GM23338 (cell line): Measurements from ENCODE around the gene ACOD1. TPM values are rescaled to one million over a fixed set of nuclear protein-coding genes. Genes with fewer than 3 reads are reported as not detected.

ENCODE experiments used
- ATAC-seq: fragments of 200-7000 bp; cut with Tn5 transposase; 3 replicates; pipeline ENCODE4 v1.9.1; 2020
- DNase-seq: peaks from one replicate; pipeline ENCODE4 v3.0.0-alpha.2; 2015; ENCODE audit warnings: low spot score
- H2AFZ ChIP-seq: fragments of 200-600 bp; sonication (generic); 2 replicates; pipeline ENCODE4 v1.8.0; 2016; ENCODE audit warnings: antibody characterized with exemption, mild to moderate bottlenecking, moderate library complexity
- H3F3A ChIP-seq: fragments of 200-600 bp; sonication (generic); replicated peaks from 2 replicates; pipeline ENCODE4 v1.8.0; 2017; ENCODE audit warnings: antibody characterized with exemption, mixed run types, low read depth
- H3K27ac ChIP-seq: fragments of 200-600 bp; sonication (generic); 2 replicates; pipeline ENCODE4 v1.6.1; 2016; ENCODE audit warnings: low read depth
- H3K27me3 ChIP-seq: fragments of 200-600 bp; sonication (generic); 2 replicates; pipeline ENCODE4 v1.8.0; 2016; ENCODE audit warnings: mild to moderate bottlenecking, mixed run types, moderate library complexity; ENCODE audit not compliant: insufficient read depth
- H3K36me3 ChIP-seq: fragments of 200-600 bp; sonication (generic); 2 replicates; pipeline ENCODE4 v1.8.0; 2016; ENCODE audit warnings: mild to moderate bottlenecking; ENCODE audit not compliant: insufficient read depth
- H3K4me1 ChIP-seq: fragments of 200-600 bp; sonication (generic); 2 replicates; pipeline ENCODE4 v1.8.0; 2016; ENCODE audit warnings: mild to moderate bottlenecking, moderate library complexity; ENCODE audit not compliant: insufficient read depth
- H3K4me2 ChIP-seq: fragments of 200-600 bp; sonication (generic); 2 replicates; pipeline ENCODE4 v1.7.1; 2017; ENCODE audit warnings: mixed run types
- H3K4me3 ChIP-seq: fragments of 200-600 bp; sonication (generic); 2 replicates; pipeline ENCODE4 v1.6.1; 2016; ENCODE audit warnings: mixed run types
- H3K79me2 ChIP-seq: fragments of 200-600 bp; sonication (generic); replicated peaks from 2 replicates; pipeline ENCODE4 v1.8.0; 2017; ENCODE audit warnings: mild to moderate bottlenecking; ENCODE audit not compliant: insufficient read depth
- H3K9me2 ChIP-seq: fragments of 200-600 bp; sonication (generic); 2 replicates; pipeline ENCODE4 v1.8.0; 2017; ENCODE audit not compliant: insufficient read depth
- H4K20me1 ChIP-seq: fragments of 200-600 bp; sonication (generic); replicated peaks from 2 replicates; pipeline ENCODE4 v1.8.0; 2017; ENCODE audit warnings: mild to moderate bottlenecking; ENCODE audit not compliant: insufficient read depth
- H3K27ac Mint-ChIP-seq: 2 replicates; pipeline ENCODE4 v1.8.0; 2020; ENCODE audit warnings: inconsistent platforms, mild to moderate bottlenecking, moderate library complexity, mixed read lengths
- H3K27me3 Mint-ChIP-seq: 3 replicates; pipeline ENCODE4 v1.8.0; 2022; ENCODE audit warnings: low read depth, mild to moderate bottlenecking, moderate library complexity, mixed read lengths, inconsistent platforms; ENCODE audit not compliant: insufficient read depth, poor library complexity
- H3K36me3 Mint-ChIP-seq: 3 replicates; pipeline ENCODE4 v1.8.0; 2021; ENCODE audit warnings: low read depth, mild to moderate bottlenecking, inconsistent platforms, moderate library complexity, mixed read lengths
- H3K4me1 Mint-ChIP-seq: 3 replicates; pipeline ENCODE4 v1.8.0; 2020; ENCODE audit warnings: mild to moderate bottlenecking, inconsistent platforms, mixed read lengths
- H3K4me3 Mint-ChIP-seq: 3 replicates; pipeline ENCODE4 v1.8.0; 2021; ENCODE audit warnings: moderate library complexity, mild to moderate bottlenecking, inconsistent platforms, mixed read lengths
- H3K9me3 Mint-ChIP-seq: 3 replicates; pipeline ENCODE4 v1.8.0; 2020; ENCODE audit warnings: moderate library complexity, mild to moderate bottlenecking, inconsistent platforms, mixed read lengths
- STAT1 ChIP-seq: IDR thresholded peaks from one replicate; pipeline ENCODE4 v1.6.1; 2016; ENCODE audit warnings: antibody characterized with exemption; ENCODE audit not compliant: unreplicated experiment
- ZNF114 ChIP-seq: fragments of 250-450 bp; sonication (Bioruptor Pico); IDR thresholded peaks from 2 replicates; pipeline ENCODE4 v1.5.0; 2020; ENCODE audit warnings: mild to moderate bottlenecking, moderate library complexity
- polyA plus RNA-seq: library from polyadenylated mRNA; unstranded; fragments of >200 nt; fragmentation: Nextera tagmentation; extraction: Ambion mirVana; gene quantifications from 2 replicates; pipeline ENCODE4 v1.2.1, GENCODE V29; 2016
- total RNA-seq: library from RNA; depleted of rRNA; stranded (reverse); fragments of >200 nt; shearing (Covaris generic); gene quantifications from 2 replicates; pipeline ENCODE4 v1.2.3, GENCODE V29; 2014
- TF ChIP-seq, protein P1 (sequence below): fragments of 250-450 bp; sonication (Bioruptor Pico); IDR thresholded peaks from 2 replicates; pipeline ENCODE4 v1.5.0; 2020; ENCODE audit warnings: mild to moderate bottlenecking, moderate library complexity
- TF ChIP-seq, protein P2 (sequence below), 2 experiments: fragments of 200-600 bp in 1 of 2; sonication (generic) in 1 of 2; conservative IDR thresholded peaks; 2 replicates each; pipeline versions ENCODE4 v1.5.1 to v1.6.1; 2016 to 2017; ENCODE audit warnings: antibody characterized with exemption in 2 of 2, low read depth in 2 of 2, mild to moderate bottlenecking in 2 of 2, moderate library complexity in 1 of 2

ACOD1 gene
- total and polyA plus RNA-seq, 2 experiments from 2014 or later = not detected

DNA sequence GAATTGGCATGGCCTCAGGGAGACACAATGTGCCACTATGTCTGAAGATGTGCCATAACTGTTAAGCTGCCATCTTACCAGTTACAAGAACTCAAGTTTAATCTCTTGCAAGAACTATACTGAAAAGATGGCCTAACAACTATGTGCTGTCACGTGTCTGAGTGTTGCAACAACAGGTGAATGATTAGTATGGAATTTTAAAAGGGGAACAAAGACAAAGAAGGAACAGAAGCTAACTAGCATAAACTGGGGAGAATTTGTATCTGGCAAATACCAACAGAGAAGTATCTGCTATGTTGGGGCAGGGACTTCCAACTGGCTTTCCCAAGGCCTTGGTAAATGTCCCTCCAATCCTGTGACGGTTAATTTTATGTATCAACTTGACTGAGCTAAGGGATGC, 11.5 kb upstream of the ACOD1 start:
- no peak overlapping the region for H3K27ac ChIP-seq

More for the DNA sequence above, 11.5 kb upstream of the ACOD1 start:
- Histone ChIP-seq H3K9me2 (no peaks in the 10 kb centered on the region), H3K79me2 (no peaks in the 10 kb centered on the region), H3K4me1 (no peaks in the 10 kb centered on the region), H3K27me3 (no peaks in the 10 kb centered on the region), H3K4me3 (no peak overlapping the region), H4K20me1 (no peaks in the 10 kb centered on the region), H3K36me3 (no peaks in the 10 kb centered on the region), H2AFZ (no peak overlapping the region), H3F3A (no peaks in the 10 kb centered on the region), H3K4me2 (no peak overlapping the region)
- Mint-ChIP-seq H3K36me3 (no peaks in the 10 kb centered on the region), H3K27me3 (no peaks in the 10 kb centered on the region), H3K27ac (no peak overlapping the region), H3K9me3 (no peaks in the 10 kb centered on the region; the same call in 2 of the 3 replicates), H3K4me1 (0 out of 3 replicates have a peak, but pooled peaks cover 4% of the 10 kb centered on the region), H3K4me3 (no peak overlapping the region)
- DNase-seq (no peak), ATAC-seq (no peak)
- TF ChIP-seq STAT1 (no peak), ZNF114 (CRISPR knock-in tag) (no peak)
- TF ChIP-seq, protein P1, sequence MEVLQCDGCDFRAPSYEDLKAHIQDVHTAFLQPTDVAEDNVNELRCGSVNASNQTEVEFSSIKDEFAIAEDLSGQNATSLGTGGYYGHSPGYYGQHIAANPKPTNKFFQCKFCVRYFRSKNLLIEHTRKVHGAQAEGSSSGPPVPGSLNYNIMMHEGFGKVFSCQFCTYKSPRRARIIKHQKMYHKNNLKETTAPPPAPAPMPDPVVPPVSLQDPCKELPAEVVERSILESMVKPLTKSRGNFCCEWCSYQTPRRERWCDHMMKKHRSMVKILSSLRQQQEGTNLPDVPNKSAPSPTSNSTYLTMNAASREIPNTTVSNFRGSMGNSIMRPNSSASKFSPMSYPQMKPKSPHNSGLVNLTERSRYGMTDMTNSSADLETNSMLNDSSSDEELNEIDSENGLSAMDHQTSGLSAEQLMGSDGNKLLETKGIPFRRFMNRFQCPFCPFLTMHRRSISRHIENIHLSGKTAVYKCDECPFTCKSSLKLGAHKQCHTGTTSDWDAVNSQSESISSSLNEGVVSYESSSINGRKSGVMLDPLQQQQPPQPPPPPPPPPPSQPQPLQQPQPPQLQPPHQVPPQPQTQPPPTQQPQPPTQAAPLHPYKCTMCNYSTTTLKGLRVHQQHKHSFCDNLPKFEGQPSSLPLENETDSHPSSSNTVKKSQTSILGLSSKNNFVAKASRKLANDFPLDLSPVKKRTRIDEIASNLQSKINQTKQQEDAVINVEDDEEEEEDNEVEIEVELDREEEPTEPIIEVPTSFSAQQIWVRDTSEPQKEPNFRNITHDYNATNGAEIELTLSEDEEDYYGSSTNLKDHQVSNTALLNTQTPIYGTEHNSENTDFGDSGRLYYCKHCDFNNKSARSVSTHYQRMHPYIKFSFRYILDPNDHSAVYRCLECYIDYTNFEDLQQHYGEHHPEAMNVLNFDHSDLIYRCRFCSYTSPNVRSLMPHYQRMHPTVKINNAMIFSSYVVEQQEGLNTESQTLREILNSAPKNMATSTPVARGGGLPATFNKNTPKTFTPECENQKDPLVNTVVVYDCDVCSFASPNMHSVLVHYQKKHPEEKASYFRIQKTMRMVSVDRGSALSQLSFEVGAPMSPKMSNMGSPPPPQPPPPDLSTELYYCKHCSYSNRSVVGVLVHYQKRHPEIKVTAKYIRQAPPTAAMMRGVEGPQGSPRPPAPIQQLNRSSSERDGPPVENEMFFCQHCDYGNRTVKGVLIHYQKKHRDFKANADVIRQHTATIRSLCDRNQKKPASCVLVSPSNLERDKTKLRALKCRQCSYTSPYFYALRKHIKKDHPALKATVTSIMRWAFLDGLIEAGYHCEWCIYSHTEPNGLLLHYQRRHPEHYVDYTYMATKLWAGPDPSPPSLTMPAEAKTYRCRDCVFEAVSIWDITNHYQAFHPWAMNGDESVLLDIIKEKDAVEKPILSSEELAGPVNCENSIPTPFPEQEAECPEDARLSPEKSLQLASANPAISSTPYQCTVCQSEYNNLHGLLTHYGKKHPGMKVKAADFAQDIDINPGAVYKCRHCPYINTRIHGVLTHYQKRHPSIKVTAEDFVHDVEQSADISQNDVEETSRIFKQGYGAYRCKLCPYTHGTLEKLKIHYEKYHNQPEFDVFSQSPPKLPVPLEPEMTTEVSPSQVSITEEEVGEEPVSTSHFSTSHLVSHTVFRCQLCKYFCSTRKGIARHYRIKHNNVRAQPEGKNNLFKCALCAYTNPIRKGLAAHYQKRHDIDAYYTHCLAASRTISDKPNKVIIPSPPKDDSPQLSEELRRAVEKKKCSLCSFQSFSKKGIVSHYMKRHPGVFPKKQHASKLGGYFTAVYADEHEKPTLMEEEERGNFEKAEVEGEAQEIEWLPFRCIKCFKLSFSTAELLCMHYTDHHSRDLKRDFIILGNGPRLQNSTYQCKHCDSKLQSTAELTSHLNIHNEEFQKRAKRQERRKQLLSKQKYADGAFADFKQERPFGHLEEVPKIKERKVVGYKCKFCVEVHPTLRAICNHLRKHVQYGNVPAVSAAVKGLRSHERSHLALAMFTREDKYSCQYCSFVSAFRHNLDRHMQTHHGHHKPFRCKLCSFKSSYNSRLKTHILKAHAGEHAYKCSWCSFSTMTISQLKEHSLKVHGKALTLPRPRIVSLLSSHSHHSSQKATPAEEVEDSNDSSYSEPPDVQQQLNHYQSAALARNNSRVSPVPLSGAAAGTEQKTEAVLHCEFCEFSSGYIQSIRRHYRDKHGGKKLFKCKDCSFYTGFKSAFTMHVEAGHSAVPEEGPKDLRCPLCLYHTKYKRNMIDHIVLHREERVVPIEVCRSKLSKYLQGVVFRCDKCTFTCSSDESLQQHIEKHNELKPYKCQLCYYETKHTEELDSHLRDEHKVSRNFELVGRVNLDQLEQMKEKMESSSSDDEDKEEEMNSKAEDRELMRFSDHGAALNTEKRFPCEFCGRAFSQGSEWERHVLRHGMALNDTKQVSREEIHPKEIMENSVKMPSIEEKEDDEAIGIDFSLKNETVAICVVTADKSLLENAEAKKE (CRISPR knock-in tag) = no peak
- TF ChIP-seq, protein P2, sequence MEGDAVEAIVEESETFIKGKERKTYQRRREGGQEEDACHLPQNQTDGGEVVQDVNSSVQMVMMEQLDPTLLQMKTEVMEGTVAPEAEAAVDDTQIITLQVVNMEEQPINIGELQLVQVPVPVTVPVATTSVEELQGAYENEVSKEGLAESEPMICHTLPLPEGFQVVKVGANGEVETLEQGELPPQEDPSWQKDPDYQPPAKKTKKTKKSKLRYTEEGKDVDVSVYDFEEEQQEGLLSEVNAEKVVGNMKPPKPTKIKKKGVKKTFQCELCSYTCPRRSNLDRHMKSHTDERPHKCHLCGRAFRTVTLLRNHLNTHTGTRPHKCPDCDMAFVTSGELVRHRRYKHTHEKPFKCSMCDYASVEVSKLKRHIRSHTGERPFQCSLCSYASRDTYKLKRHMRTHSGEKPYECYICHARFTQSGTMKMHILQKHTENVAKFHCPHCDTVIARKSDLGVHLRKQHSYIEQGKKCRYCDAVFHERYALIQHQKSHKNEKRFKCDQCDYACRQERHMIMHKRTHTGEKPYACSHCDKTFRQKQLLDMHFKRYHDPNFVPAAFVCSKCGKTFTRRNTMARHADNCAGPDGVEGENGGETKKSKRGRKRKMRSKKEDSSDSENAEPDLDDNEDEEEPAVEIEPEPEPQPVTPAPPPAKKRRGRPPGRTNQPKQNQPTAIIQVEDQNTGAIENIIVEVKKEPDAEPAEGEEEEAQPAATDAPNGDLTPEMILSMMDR (conservative IDR thresholded peaks at IDR 0.05; ENCODE audit: low read depth in 2 of 2) = no peak
